Measurements from ENCODE around the gene KDSR. TPM values are rescaled to one million over a fixed set of nuclear protein-coding genes. Genes with fewer than 3 reads are reported as not detected.
A peak's percentile ranks its signal among the peaks of the same experiment; 100 is the strongest.

KDSR gene
- polyA plus RNA-seq, 1 donor: 22.7 TPM

DNA sequence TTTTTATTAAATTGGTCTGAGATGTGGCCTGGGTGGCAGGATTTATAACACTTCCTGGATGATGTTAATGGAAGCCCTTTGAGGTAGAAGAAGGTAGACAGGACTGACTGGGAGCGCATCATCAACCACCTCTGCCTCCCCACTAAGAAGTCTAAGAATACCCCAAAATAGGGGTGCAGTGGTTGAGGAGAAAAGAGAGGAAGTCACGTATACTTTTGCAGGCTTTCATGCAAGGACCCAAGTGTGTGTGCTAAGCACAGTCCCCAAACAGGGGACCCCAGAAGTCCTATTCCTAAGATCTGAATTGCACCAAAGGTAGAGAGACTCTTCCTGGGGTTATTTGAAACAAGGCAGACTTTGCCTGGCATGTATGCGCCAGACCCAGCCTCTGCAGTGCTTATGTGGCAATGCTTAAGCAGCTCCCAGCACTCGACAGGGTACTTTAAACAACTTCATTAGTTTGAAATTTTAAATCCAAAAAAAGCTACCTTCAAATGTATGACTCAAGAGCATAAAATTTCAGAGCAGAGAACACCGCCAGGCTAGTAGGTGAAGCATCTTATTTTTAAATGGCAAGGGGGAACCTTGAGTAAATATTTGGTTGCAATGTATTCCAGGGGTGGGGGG lies 82.7 kb downstream of the KDSR start:
- no peak for DNase-seq (ENCODE audit: low read depth)

DNA sequence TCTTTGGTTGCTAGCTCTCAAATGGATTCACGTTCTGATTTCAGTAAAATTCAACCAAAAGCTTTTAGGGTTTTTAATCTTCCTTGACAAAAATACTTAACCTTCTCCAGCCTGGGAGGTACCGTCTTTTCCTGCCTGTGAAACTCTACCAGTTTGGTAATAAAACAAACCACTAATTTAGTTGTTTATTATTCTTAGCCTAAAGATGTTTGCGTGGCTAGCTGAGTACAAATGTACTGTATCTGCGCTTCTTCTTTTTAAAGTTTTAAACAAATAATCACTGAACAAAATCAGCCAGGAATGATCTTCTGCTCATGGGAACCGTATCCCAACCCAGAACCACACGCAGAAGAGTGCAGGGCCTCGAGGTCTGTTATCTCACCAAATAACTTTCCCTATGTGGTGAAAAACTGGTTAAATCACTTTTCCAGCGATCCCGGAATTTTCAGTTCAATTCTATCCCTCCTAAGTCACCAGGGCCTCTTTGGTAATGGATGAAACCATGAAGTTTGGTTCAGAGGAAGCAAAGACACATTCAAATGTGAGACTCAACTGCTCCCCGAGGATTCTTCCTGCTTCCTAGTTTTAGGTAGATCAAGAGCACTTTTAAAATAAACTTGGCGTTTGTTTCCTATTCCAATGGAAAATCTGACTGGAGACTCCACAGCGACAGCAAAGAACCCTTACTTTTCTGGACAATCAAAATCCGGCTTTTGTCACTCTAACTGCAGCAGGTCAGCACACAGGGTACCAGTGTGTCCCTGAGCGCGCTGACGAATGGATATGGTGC lies 83.5 kb downstream of the KDSR start:
- DNase-seq (ENCODE audit: low read depth): peak; percentile 47

GRCh38 chr18:63282793-63283192 lies 84.2 kb downstream of the KDSR start:
- no peak for DNase-seq (ENCODE audit: low read depth)

Other genes with a start within 250 kb of the KDSR start
- gene BCL2, start 47.4 kb downstream of the KDSR start, polyA plus RNA-seq (ENCODE audit: insufficient read length): 13.1 TPM
- 24.1 TPM for gene VPS4B, start 55.3 kb upstream of the KDSR start, polyA plus RNA-seq (ENCODE audit: insufficient read length)
- gene SERPINB5, start 109.8 kb upstream of the KDSR start, polyA plus RNA-seq (ENCODE audit: insufficient read length): not detected
- gene SERPINB12, start 175.2 kb upstream of the KDSR start, polyA plus RNA-seq (ENCODE audit: insufficient read length): 0.53 TPM
- gene SERPINB13, start 220.1 kb upstream of the KDSR start, polyA plus RNA-seq (ENCODE audit: insufficient read length): not detected